GM13976 (cell line): Measurements from ENCODE around the gene SPRN.

Experiments
- DNase-seq: peaks from one replicate; pipeline ENCODE4 v3.0.0; 2012; ENCODE audit warnings: low spot score
- CTCF ChIP-seq: IDR thresholded peaks from 2 replicates; pipeline ENCODE4 v1.5.1; 2012; ENCODE audit warnings: borderline replicate concordance, mild to moderate bottlenecking; ENCODE audit not compliant: insufficient read depth; ENCODE audit errors: extremely low read depth, missing control alignments, control extremely low read depth
- in situ Hi-C: fragments of 300-500 bp; cut with MboI; formaldehyde crosslinking; loops from one replicate; pipeline ENCODE4 v1.12.0; 2022; ENCODE audit warnings: low sequenced_read_pairs, mixed read lengths, inconsistent platforms; ENCODE audit not compliant: unreplicated experiment

Gene SPRN

GRCh38 chr10:133411523-133412380 lies 12.7 kb downstream of the SPRN start:
- DNase-seq, result no peak
- in situ Hi-C loops, result no loop called here
- TF ChIP-seq CTCF, result no peak

- DNase-seq, result no peak
- no peak for TF ChIP-seq CTCF
- in situ Hi-C loops, result no loop called here
Observed at GRCh38 chr10:133405844-133406527, 18.4 kb downstream of the SPRN start.

- no peak for TF ChIP-seq CTCF
- in situ Hi-C loops, result no loop called here
- no peak for DNase-seq
Observed at GRCh38 chr10:133405272-133405671, 19.2 kb downstream of the SPRN start.

GRCh38 chr10:133403784-133404183 lies 20.6 kb downstream of the SPRN start:
- in situ Hi-C loops, result no loop called here
- TF ChIP-seq CTCF, result no peak
- no peak for DNase-seq

GRCh38 chr10:133403359-133403758 lies 21.1 kb downstream of the SPRN start:
- DNase-seq, result no peak
- in situ Hi-C loops, result no loop called here
- no peak for TF ChIP-seq CTCF

- no peak for DNase-seq
- no peak for TF ChIP-seq CTCF
- in situ Hi-C loops, result no loop called here
Observed at GRCh38 chr10:133401981-133402725, 22.3 kb downstream of the SPRN start.
